ENCODE results near the gene CCL1. TPM values are rescaled to one million over a fixed set of nuclear protein-coding genes. Genes with fewer than 3 reads are reported as not detected.

The CCL1 gene
- total and polyA plus RNA-seq, 2 of the 4 experiments (the other 2 are of a cell fraction), result not detected

DNA sequence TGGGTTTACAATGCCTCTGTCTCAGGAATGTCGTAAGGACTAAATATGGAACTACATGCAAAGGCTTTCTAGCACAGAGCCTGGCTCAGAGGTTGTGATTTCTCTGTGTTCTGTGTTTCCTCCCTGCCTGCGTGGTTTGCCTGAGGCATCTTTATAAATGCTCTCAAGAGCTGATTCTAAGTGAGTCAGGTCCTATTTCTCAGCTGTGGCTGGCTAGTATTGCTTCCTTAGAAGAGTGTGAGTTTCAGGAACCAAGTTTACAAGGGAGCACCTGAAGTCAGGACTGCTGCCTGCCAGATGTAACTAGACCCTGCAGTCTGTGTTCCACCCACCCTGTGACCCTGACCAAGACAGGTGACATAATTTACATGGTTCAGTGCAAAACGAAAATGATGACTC, 8.0 kb upstream of the CCL1 start:
- H2AK5ac ChIP-seq (ENCODE audit: low read depth, low read length), result no peak overlapping the region
- H2BK15ac ChIP-seq (ENCODE audit: low read depth, low read length), result no peak overlapping the region
- BruUV-seq (replicated peaks), result no TSS peak
- H3K4me1 ChIP-seq (ENCODE audit: control insufficient read depth, insufficient read depth, low read length), result no peaks in the 10 kb centered on the region
- no peak overlapping the region for H3K4ac ChIP-seq (ENCODE audit: low read depth, low read length)
- 20% methylated on average over 1 of the region's 3 CpGs; no CpG with 5 or more reads in 1 of the 2 experiments for WGBS, 2 experiments (ENCODE audit: extremely low coverage in 2 of 2, insufficient read length in 1 of 2)
- in situ Hi-C loops (cut with MboI; ENCODE audit: low sequenced_read_pairs) (no loop called here), intact Hi-C loops (cut with micrococcal nuclease) (no loop called here), dilution Hi-C loops (cut with HindIII; ENCODE audit: low sequenced_read_pairs, unreplicated experiment) (no loop called here)
- H4K5ac ChIP-seq (ENCODE audit: low read depth, low read length), result no peak overlapping the region
- H3K9me3 ChIP-seq (ENCODE audit: control insufficient read depth, insufficient read depth, low read length), result no peaks in the 10 kb centered on the region
- no peak overlapping the region for H3K23ac ChIP-seq (ENCODE audit: low read depth, low read length)
- no peak overlapping the region for H3K56ac ChIP-seq (ENCODE audit: extremely low read depth, insufficient read depth, low read length)
- no peaks in the 10 kb centered on the region for H3K36me3 ChIP-seq (ENCODE audit: control insufficient read depth, insufficient read depth, low read length)
- ATAC-seq (ENCODE audit: low read depth) (peak; percentile 42; the same call in 1 of the 2 replicates), DNase-seq (peak; percentile 12)
- H2BK120ac ChIP-seq (ENCODE audit: low read depth, low read length), result no peak overlapping the region
- no peak overlapping the region for H3K4me2 ChIP-seq (ENCODE audit: low read depth, low read length)
- H4K20me1 ChIP-seq (ENCODE audit: insufficient read depth, low read length), result no peaks in the 10 kb centered on the region
- H2AK9ac ChIP-seq (replicated peaks; ENCODE audit: low read depth, low read length, poor library complexity), result peak overlapping the region; percentile 9
- H2AFZ ChIP-seq (replicated peaks; ENCODE audit: low read length, poor library complexity), result no peak overlapping the region
- H3K18ac ChIP-seq (ENCODE audit: low read depth, low read length), result no peak overlapping the region
- H3K4me3 ChIP-seq (ENCODE audit: insufficient read depth, low read depth, low read length), result no peak overlapping the region
- H3K9me1 ChIP-seq (ENCODE audit: insufficient read depth, low read length), result no peaks in the 10 kb centered on the region
- no peak overlapping the region for H3K14ac ChIP-seq (replicated peaks; ENCODE audit: low read depth, low read length)
- ChIA-PET POLR2A (ENCODE audit: unreplicated experiment) (no interaction called here), CTCF (no interaction called here)
- no peak for TF ChIP-seq RAD21 (IDR thresholded peaks at IDR 0.05; ENCODE audit: low read length)
- TF ChIP-seq, protein P1, sequence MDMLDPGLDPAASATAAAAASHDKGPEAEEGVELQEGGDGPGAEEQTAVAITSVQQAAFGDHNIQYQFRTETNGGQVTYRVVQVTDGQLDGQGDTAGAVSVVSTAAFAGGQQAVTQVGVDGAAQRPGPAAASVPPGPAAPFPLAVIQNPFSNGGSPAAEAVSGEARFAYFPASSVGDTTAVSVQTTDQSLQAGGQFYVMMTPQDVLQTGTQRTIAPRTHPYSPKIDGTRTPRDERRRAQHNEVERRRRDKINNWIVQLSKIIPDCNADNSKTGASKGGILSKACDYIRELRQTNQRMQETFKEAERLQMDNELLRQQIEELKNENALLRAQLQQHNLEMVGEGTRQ (IDR thresholded peaks at IDR 0.05; ENCODE audit: low read depth, low read length), result no peak
- TF ChIP-seq RFX5 (IDR thresholded peaks at IDR 0.05; ENCODE audit: low read depth, low read length), result no peak
- no peak for TF ChIP-seq RCOR1 (IDR thresholded peaks at IDR 0.05; ENCODE audit: insufficient replicate concordance, low read length)
- no peak for TF ChIP-seq CEBPB (IDR thresholded peaks at IDR 0.05; ENCODE audit: low read depth, low read length)
- TF ChIP-seq, protein P2, sequence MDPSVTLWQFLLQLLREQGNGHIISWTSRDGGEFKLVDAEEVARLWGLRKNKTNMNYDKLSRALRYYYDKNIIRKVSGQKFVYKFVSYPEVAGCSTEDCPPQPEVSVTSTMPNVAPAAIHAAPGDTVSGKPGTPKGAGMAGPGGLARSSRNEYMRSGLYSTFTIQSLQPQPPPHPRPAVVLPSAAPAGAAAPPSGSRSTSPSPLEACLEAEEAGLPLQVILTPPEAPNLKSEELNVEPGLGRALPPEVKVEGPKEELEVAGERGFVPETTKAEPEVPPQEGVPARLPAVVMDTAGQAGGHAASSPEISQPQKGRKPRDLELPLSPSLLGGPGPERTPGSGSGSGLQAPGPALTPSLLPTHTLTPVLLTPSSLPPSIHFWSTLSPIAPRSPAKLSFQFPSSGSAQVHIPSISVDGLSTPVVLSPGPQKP (IDR thresholded peaks at IDR 0.05; ENCODE audit: borderline replicate concordance, low read depth, low read length), result no peak
- TF ChIP-seq MXI1 (IDR thresholded peaks at IDR 0.05; ENCODE audit: borderline replicate concordance, low read depth, low read length), result no peak
- TF ChIP-seq CHD1 (IDR thresholded peaks at IDR 0.05; ENCODE audit: low read depth, low read length), result no peak
- no peak for TF ChIP-seq POLR2A (IDR thresholded peaks at IDR 0.05; ENCODE audit: low read depth, low read length)
- TF ChIP-seq NFE2L2 (IDR thresholded peaks at IDR 0.05; ENCODE audit: low read depth, low read length), result no peak
- TF ChIP-seq, protein P3, sequence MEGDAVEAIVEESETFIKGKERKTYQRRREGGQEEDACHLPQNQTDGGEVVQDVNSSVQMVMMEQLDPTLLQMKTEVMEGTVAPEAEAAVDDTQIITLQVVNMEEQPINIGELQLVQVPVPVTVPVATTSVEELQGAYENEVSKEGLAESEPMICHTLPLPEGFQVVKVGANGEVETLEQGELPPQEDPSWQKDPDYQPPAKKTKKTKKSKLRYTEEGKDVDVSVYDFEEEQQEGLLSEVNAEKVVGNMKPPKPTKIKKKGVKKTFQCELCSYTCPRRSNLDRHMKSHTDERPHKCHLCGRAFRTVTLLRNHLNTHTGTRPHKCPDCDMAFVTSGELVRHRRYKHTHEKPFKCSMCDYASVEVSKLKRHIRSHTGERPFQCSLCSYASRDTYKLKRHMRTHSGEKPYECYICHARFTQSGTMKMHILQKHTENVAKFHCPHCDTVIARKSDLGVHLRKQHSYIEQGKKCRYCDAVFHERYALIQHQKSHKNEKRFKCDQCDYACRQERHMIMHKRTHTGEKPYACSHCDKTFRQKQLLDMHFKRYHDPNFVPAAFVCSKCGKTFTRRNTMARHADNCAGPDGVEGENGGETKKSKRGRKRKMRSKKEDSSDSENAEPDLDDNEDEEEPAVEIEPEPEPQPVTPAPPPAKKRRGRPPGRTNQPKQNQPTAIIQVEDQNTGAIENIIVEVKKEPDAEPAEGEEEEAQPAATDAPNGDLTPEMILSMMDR (conservative IDR thresholded peaks at IDR 0.05; ENCODE audit: low read depth, low read length), result no peak
- no peak for TF ChIP-seq FOS (IDR thresholded peaks at IDR 0.05; ENCODE audit: low read depth, low read length)
- TF ChIP-seq MAFK (IDR thresholded peaks at IDR 0.05; ENCODE audit: low read depth, low read length), result no peak
- TF ChIP-seq MAZ (IDR thresholded peaks at IDR 0.05; ENCODE audit: borderline replicate concordance, low read depth, low read length), result no peak
- no peak for TF ChIP-seq SMC3 (IDR thresholded peaks at IDR 0.05; ENCODE audit: low read depth, low read length)
- no peak for TF ChIP-seq BHLHE40 (IDR thresholded peaks at IDR 0.05; ENCODE audit: low read depth, low read length)
- no peak overlapping the region for H4K8ac ChIP-seq (ENCODE audit: low read depth in 2 of 2, low read length in 2 of 2)
- H4K91ac ChIP-seq (ENCODE audit: insufficient read depth, low read depth, low read length), result no peak overlapping the region
- H2BK5ac ChIP-seq (ENCODE audit: low read depth, low read length, poor library complexity, severe bottlenecking), result no peak overlapping the region
- peaks cover 20% of the 10 kb centered on the region for H3K27me3 ChIP-seq (ENCODE audit: control insufficient read depth, insufficient read depth, low read length)
- H3K79me1 ChIP-seq (ENCODE audit: low read depth in 1 of 2, low read length in 2 of 2), result no peaks in the 10 kb centered on the region
- H2BK20ac ChIP-seq (ENCODE audit: low read depth, low read length), result no peak overlapping the region
- no peak overlapping the region for H3K9ac ChIP-seq (ENCODE audit: low read depth, low read length)
- H3K27ac ChIP-seq (ENCODE audit: insufficient read depth, low read length), result no peak overlapping the region

All from IMR-90 (cell line).